ENCODE data around the gene MIGA2. TPM values are rescaled to one million over a fixed set of nuclear protein-coding genes. Genes with fewer than 3 reads are reported as not detected.

The MIGA2 gene
- total RNA-seq, 4 donors from 2014 or later = 16.2 to 38.3 (median 24.6) TPM

- ATAC-seq = no peak
- 95% methylated on average over 3 of the region's 26 CpGs; no CpG with 5 or more reads in 1 of the 2 donors for WGBS, 2 donors (ENCODE audit: low coverage in 1 of 2)
- TF ChIP-seq POLR2A (IDR thresholded peaks at IDR 0.05) = no peak
- TF ChIP-seq CTCF (IDR thresholded peaks at IDR 0.05) = no peak
- TF ChIP-seq POLR2AphosphoS5 (IDR thresholded peaks at IDR 0.05) = no peak
- TF ChIP-seq EP300 (IDR thresholded peaks at IDR 0.05) = no peak
- H3K27me3 ChIP-seq = no peaks in the 10 kb centered on the region
- peaks cover 0 to 60% of the 10 kb centered on the region in 2 donors for H3K36me3 ChIP-seq
- H3K4me1 ChIP-seq = no peaks in the 10 kb centered on the region
- H3K4me3 ChIP-seq = no peak overlapping the region
- no peaks in the 10 kb centered on the region for H3K9me3 ChIP-seq
- H3K27ac ChIP-seq = peak overlapping the region in 1 of 4 donors; percentile 2
Measured at GRCh38 chr9:129069862-129070641, 33.6 kb downstream of the MIGA2 start.

- Histone ChIP-seq H3K9me3 (no peaks in the 10 kb centered on the region), H3K27ac (no peak overlapping the region), H3K36me3 (peaks cover 0 to 51% of the 10 kb centered on the region in 2 donors), H3K4me1 (no peaks in the 10 kb centered on the region), H3K27me3 (no peaks in the 10 kb centered on the region), H3K4me3 (no peak overlapping the region)
- WGBS, 2 donors (ENCODE audit: low coverage in 1 of 2) = 53% methylated on average over 2 of the region's 21 CpGs; no CpG with 5 or more reads in 1 of the 2 donors
- ATAC-seq = no peak
- TF ChIP-seq POLR2AphosphoS5 (IDR thresholded peaks at IDR 0.05) (no peak), EP300 (IDR thresholded peaks at IDR 0.05) (no peak), POLR2A (IDR thresholded peaks at IDR 0.05) (no peak), CTCF (IDR thresholded peaks at IDR 0.05) (no peak)
Measured at GRCh38 chr9:129070696-129071525, 34.5 kb downstream of the MIGA2 start.

- Histone ChIP-seq H3K9me3 (no peaks in the 10 kb centered on the region), H3K36me3 (peaks cover 0 to 47% of the 10 kb centered on the region in 2 donors), H3K27ac (no peak overlapping the region), H3K4me1 (no peaks in the 10 kb centered on the region), H3K4me3 (no peak overlapping the region), H3K27me3 (no peaks in the 10 kb centered on the region)
- TF ChIP-seq EP300 (IDR thresholded peaks at IDR 0.05) (no peak), POLR2AphosphoS5 (IDR thresholded peaks at IDR 0.05) (no peak), CTCF (IDR thresholded peaks at IDR 0.05) (no peak), POLR2A (IDR thresholded peaks at IDR 0.05) (no peak)
- 45 to 52% methylated on average over 5 to 6 of the region's 10 CpGs for WGBS, 2 donors (ENCODE audit: low coverage in 1 of 2)
- no peak for ATAC-seq
Measured at GRCh38 chr9:129071526-129072126, 35.2 kb downstream of the MIGA2 start.

GRCh38 chr9:129072171-129072570, 35.7 kb downstream of the MIGA2 start:
- Histone ChIP-seq H3K27ac (no peak overlapping the region), H3K4me3 (no peak overlapping the region), H3K36me3 (peaks cover 0 to 45% of the 10 kb centered on the region in 2 donors), H3K9me3 (no peaks in the 10 kb centered on the region), H3K27me3 (no peaks in the 10 kb centered on the region), H3K4me1 (no peaks in the 10 kb centered on the region)
- ATAC-seq = no peak
- WGBS, 2 donors (ENCODE audit: low coverage in 1 of 2) = 17 to 39% methylated on average over 3 of the region's 9 CpGs
- no peak for TF ChIP-seq POLR2A (IDR thresholded peaks at IDR 0.05)
- TF ChIP-seq CTCF (IDR thresholded peaks at IDR 0.05) = no peak
- no peak for TF ChIP-seq POLR2AphosphoS5 (IDR thresholded peaks at IDR 0.05)
- no peak for TF ChIP-seq EP300 (IDR thresholded peaks at IDR 0.05)
